Activated T-cell treated with anti-CD3 and anti-CD28 coated beads, Interleukin-2, amount 50 U/mL, for 4 hours (primary cell): Measurements from ENCODE around the gene HID1. TPM values are rescaled to one million over a fixed set of nuclear protein-coding genes. Genes with fewer than 3 reads are reported as not detected.

Source experiments
- ATAC-seq, 2 donors: fragments of 200-7000 bp; cut with Tn5 transposase; one replicate each; pipeline ENCODE4 v1.10.0; 2021
- DNase-seq: peaks from one replicate; pipeline ENCODE4 v3.0.0-alpha.2; 2020
- H3K27me3 Mint-ChIP-seq: one replicate; pipeline ENCODE4 v1.8.0; 2021; ENCODE audit warnings: low read depth, mixed read lengths
- H3K36me3 Mint-ChIP-seq: one replicate; pipeline ENCODE4 v1.8.0; 2022; ENCODE audit warnings: mixed read lengths; ENCODE audit not compliant: insufficient read depth
- H3K4me1 Mint-ChIP-seq: one replicate; pipeline ENCODE4 v1.8.0; 2021; ENCODE audit warnings: low read depth, mixed read lengths
- H3K4me3 Mint-ChIP-seq: one replicate; pipeline ENCODE4 v1.8.0; 2021; ENCODE audit warnings: mild to moderate bottlenecking, moderate library complexity, mixed read lengths
- H3K9me3 Mint-ChIP-seq: one replicate; pipeline ENCODE4 v1.8.0; 2021; ENCODE audit warnings: mixed read lengths
- total RNA-seq, 3 donors: library from RNA; stranded (reverse); gene quantifications; one replicate each; pipeline ENCODE4 v1.2.1, GENCODE V29; 2021

The HID1 gene
- total RNA-seq, 3 donors from 2014 or later, result 1.3 to 2.1 (median 2.0) TPM

DNA sequence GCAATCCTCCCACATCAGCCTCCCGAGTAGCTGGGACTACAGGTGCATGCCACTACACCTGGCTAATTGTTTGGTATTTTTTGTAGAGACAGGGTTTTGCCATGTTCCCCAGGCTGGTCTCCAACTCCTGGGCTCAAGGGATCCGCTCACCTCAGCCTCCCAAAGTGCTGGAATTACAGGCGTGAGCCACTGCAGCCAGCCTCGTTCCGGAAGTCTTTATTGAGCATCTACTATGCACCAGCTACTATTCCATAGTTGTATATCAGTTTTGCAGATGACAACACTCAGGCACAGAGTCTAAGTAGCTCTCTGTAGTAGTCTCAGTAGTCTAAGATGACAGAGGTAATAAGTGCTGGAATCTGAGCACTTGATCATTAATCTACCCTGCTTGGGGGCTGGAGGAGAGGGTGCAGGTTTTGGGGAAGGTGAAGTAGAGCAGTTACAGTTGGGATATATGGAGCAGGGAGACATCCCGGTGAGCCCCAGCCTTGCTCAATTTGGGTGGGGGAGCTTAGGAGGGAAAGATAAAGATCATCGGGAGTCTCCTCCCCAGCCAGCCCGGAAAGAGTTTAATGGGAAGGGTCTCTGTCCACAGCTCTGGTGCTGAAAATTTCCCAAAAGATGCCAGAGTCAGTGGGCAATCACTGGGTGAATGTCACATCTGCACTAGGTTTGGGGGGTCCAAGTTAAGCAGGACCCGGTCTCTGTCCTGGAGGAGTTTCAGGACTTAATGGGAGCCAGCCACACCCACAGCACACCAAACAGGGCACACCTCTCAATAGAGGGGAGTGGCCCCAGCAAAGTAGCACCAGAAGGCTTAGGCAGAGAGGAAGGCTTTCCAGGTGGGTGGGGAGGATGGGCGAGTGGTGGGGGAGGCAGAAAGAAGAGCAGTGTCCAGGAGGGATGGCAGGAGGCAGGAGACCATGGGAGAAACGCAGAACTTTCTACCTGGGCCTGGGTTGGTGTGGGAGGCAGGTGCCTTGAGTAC lies 35.2 kb downstream of the HID1 start:
- no peaks in the 10 kb centered on the region for H3K9me3 Mint-ChIP-seq
- no peak overlapping the region for H3K4me3 Mint-ChIP-seq
- no peak for DNase-seq
- no peaks in the 10 kb centered on the region for H3K36me3 Mint-ChIP-seq
- no peaks in the 10 kb centered on the region for H3K4me1 Mint-ChIP-seq
- no peak for ATAC-seq
- H3K27me3 Mint-ChIP-seq, result peaks cover 64% of the 10 kb centered on the region

GRCh38 chr17:74936470-74936799 lies 36.1 kb downstream of the HID1 start:
- H3K4me1 Mint-ChIP-seq, result no peaks in the 10 kb centered on the region
- peaks cover 64% of the 10 kb centered on the region for H3K27me3 Mint-ChIP-seq
- no peak overlapping the region for H3K4me3 Mint-ChIP-seq
- ATAC-seq, result no peak
- no peaks in the 10 kb centered on the region for H3K9me3 Mint-ChIP-seq
- DNase-seq, result no peak
- no peaks in the 10 kb centered on the region for H3K36me3 Mint-ChIP-seq

DNA sequence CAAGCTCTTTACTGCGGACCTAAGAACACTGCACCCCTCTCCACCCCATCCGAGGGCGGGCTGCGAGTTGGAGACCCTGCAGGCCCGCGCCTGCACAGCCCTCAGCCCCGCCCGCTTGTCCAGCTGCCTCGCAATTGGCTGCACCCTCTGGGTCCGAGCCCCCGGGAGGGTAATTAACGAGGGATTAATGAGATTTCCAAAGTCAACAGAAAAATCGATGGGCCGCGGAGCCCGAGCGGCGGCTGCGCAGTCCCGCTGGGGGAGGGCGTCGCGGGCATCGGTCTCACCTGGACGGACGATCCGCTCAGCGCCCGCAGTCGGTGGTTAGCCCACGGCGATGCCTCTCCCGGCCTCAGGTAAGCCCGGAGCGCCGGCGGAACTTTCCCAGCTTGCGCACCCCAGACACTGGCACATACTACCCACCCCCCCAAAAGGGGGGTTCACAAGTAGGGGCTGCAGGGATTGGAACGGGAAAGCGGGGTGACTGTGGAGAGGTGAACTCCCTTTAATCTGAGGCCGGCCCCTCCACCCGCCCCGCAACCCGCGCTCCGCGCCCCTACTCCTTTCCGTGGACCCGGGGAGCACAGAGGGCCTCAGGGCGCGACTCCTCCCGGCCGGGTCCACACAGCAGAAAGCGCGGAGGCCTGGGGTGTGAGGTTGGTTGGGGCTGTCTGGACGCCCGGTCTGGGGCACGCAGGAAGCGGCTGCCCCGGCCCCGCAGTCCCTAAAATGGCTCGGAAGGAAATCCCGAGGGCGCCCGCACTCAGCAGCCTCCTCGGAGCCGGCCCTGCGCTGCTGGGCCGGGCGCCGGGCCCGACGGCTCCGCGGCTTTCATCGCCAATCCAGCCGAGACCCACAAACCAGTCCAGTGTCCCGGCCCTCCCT lies 36.7 kb downstream of the HID1 start, which contains the start of gene OTOP3:
Gene OTOP3 (plus strand): TSS at position 314 of the 885 bp plus-strand sequence. CDS start 24 bp downstream, at position 338.
- peak; percentile 30 to 32 for ATAC-seq
- no peak for DNase-seq
- no peak within 1 kb of the TSS for H3K4me3 Mint-ChIP-seq
- H3K9me3 Mint-ChIP-seq, result no peaks in the 10 kb centered on the region
- no peaks in the 10 kb centered on the region for H3K4me1 Mint-ChIP-seq
- H3K36me3 Mint-ChIP-seq, result no peaks in the 10 kb centered on the region
- peaks cover 70% of the 10 kb centered on the region for H3K27me3 Mint-ChIP-seq

DNA sequence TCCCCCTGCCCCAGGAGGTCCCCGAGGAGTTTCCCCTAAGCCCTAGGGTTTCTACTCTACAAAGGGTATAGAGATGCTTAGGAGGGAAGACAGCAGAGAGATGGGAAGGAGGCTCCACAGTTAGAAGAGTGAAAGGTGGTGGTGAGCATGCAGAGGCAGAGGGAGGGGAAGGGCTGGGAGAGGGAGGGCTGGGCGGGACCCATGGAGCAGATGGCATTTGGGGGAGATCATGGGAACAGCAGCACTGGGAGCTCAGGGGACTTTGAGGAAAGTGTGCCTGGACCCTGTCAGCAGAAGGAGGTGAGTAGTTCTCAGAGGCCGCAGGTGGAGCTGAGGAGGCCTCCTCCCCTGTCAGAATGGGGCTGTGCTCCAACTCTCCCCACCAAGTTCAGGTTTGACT lies 37.5 kb downstream of the HID1 start:
- H3K4me1 Mint-ChIP-seq, result no peaks in the 10 kb centered on the region
- no peaks in the 10 kb centered on the region for H3K36me3 Mint-ChIP-seq
- peaks cover 74% of the 10 kb centered on the region for H3K27me3 Mint-ChIP-seq
- DNase-seq (no peak), ATAC-seq (no peak)
- no peak overlapping the region for H3K4me3 Mint-ChIP-seq
- H3K9me3 Mint-ChIP-seq, result no peaks in the 10 kb centered on the region

DNA sequence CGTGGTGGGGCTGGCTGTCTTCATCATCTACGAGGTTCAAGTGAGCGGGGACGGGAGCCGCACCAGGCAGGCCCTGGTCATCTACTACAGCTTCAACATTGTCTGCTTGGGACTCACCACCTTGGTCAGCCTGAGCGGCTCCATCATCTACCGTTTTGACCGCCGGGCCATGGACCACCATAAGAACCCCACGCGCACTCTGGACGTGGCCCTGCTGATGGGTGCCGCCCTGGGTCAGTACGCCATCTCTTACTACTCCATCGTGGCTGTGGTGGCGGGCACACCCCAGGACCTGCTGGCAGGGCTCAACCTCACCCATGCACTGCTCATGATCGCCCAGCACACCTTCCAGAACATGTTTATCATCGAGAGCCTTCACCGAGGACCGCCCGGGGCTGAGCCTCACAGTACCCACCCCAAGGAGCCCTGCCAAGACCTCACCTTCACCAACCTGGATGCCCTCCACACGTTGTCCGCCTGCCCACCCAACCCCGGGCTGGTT lies 42.0 kb downstream of the HID1 start:
- H3K4me1 Mint-ChIP-seq, result no peaks in the 10 kb centered on the region
- DNase-seq (no peak), ATAC-seq (no peak)
- no peaks in the 10 kb centered on the region for H3K9me3 Mint-ChIP-seq
- H3K36me3 Mint-ChIP-seq, result no peaks in the 10 kb centered on the region
- H3K27me3 Mint-ChIP-seq, result peaks cover 75% of the 10 kb centered on the region
- H3K4me3 Mint-ChIP-seq, result no peak overlapping the region

DNA sequence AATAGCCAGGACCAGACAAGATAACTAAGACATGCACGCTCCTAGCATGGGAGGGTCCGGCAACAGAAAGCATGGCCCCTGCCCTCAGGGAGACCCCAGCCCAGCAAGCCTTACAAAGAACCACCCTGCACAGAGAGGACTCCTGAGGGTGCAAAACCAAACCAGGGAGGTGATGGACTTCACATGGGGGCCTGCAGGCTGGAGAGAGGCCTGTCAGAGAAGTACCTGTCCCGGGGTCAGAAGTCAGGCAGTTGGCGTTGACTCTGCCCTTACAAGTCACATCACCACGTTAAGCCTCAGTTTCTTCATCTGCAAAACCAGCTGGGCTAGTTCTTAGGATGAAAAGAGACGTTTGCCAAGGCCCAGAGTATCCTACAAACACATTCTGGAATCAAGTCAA lies 43.8 kb downstream of the HID1 start:
- Mint-ChIP-seq H3K4me3 (no peak overlapping the region), H3K27me3 (peaks cover 76% of the 10 kb centered on the region), H3K36me3 (no peaks in the 10 kb centered on the region), H3K9me3 (no peaks in the 10 kb centered on the region), H3K4me1 (peaks cover 6% of the 10 kb centered on the region)
- ATAC-seq, result no peak
- no peak for DNase-seq

DNA sequence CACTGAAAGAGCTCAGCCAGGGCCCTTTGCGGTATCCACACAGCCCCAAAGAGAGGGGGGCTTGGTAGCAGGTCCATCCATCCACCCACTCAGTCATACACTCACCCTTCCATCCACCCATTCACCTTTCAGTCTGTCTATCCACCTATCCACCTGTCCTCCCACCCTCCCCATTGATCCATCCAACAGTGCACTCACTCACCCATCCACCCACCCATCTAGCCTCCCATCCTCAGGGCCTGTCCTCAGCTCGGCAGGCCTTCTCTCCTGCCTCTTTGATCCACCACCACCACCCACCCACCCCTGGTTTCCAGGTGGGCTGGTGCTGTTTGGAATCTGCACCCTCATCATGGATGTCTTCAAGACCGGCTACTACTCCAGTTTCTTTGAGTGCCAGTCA lies 47.3 kb downstream of the HID1 start:
- no peak for ATAC-seq
- no peaks in the 10 kb centered on the region for H3K9me3 Mint-ChIP-seq
- H3K4me3 Mint-ChIP-seq, result no peak overlapping the region
- no peak for DNase-seq
- no peaks in the 10 kb centered on the region for H3K36me3 Mint-ChIP-seq
- H3K4me1 Mint-ChIP-seq, result peaks cover 15% of the 10 kb centered on the region
- H3K27me3 Mint-ChIP-seq, result peaks cover 70% of the 10 kb centered on the region

- ATAC-seq (peak; percentile 16 to 46), DNase-seq (no peak)
- H3K9me3 Mint-ChIP-seq, result no peaks in the 10 kb centered on the region
- peak within 1 kb of the TSS; percentile 56 for H3K4me3 Mint-ChIP-seq
- peaks cover 15% of the 10 kb centered on the region for H3K4me1 Mint-ChIP-seq
- H3K36me3 Mint-ChIP-seq, result no peaks in the 10 kb centered on the region
- H3K27me3 Mint-ChIP-seq, result peaks cover 74% of the 10 kb centered on the region
Observed at GRCh38 chr17:74924250-74924948, 48.2 kb downstream of the HID1 start, which contains the start of gene OTOP2. TSS of gene OTOP2 (plus strand) at chr17:74924273. CDS start at chr17:74924633, 360 bp downstream.

- no peaks in the 10 kb centered on the region for H3K36me3 Mint-ChIP-seq
- ATAC-seq (peak; percentile 70 to 75), DNase-seq (peak; percentile 70)
- H3K4me1 Mint-ChIP-seq, result peaks cover 15% of the 10 kb centered on the region
- H3K27me3 Mint-ChIP-seq, result peaks cover 77% of the 10 kb centered on the region
- H3K4me3 Mint-ChIP-seq, result peak overlapping the region; percentile 56
- no peaks in the 10 kb centered on the region for H3K9me3 Mint-ChIP-seq
Observed at GRCh38 chr17:74923538-74924249, 48.9 kb downstream of the HID1 start.

DNA sequence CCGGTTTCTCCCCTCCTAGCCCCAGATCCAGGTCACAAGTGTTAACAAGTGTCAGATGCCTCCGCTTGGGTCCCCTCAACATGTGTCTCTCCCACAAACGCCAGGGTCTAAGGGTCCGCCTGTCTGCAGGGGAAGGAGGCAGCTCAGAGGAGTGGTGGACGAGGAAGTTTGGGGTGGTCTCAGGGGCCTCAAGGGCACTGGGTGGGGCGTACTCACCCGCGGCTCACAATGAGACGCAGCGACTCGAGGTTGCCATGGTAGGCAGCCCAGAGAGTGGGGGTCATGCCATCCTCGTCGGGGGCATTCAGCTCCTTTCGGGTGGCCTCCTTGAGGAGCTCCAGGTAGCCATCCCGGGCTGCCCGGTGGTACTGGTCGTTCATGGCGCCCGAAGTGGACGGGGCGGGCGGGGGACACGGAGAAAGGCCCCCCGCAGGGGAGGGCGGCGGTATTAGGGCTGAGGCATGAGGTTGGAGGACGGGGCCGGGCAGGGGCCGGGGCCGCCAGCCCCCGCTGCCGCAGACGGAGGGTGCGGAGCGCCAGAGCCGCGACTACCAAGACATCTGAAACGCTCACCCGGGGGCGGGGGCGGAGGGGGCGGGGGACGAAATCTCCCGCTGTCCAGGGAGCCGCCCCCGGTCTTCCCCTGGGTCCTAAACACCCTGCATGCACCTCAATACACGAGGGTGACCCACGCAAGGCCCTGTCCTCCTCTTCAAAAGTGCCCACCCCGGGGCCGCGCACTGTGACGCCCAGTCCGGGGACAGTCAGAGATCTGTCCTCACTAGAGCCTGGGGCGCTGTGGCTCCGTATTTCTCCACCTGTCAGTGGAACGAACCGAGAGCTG lies 49.6 kb downstream of the HID1 start, which contains the start of gene USH1G:
Gene USH1G (minus strand): TSS at position 562 of the 844 bp plus-strand sequence. CDS start 182 bp downstream, at position 380.
- H3K4me3 Mint-ChIP-seq, result peak within 1 kb of the TSS; percentile 56
- H3K9me3 Mint-ChIP-seq, result no peaks in the 10 kb centered on the region
- H3K27me3 Mint-ChIP-seq, result peaks cover 73% of the 10 kb centered on the region
- ATAC-seq, result peak; percentile 27 to 44
- peaks cover 15% of the 10 kb centered on the region for H3K4me1 Mint-ChIP-seq
- H3K36me3 Mint-ChIP-seq, result no peaks in the 10 kb centered on the region
- no peak for DNase-seq

GRCh38 chr17:74922172-74922571 lies 50.4 kb downstream of the HID1 start:
- peaks cover 71% of the 10 kb centered on the region for H3K27me3 Mint-ChIP-seq
- no peaks in the 10 kb centered on the region for H3K36me3 Mint-ChIP-seq
- ATAC-seq (no peak), DNase-seq (no peak)
- H3K9me3 Mint-ChIP-seq, result no peaks in the 10 kb centered on the region
- H3K4me1 Mint-ChIP-seq, result peaks cover 15% of the 10 kb centered on the region
- H3K4me3 Mint-ChIP-seq, result no peak overlapping the region

- Mint-ChIP-seq H3K4me3 (no peak overlapping the region), H3K36me3 (no peaks in the 10 kb centered on the region), H3K4me1 (peaks cover 15% of the 10 kb centered on the region), H3K27me3 (peaks cover 71% of the 10 kb centered on the region), H3K9me3 (no peaks in the 10 kb centered on the region)
- no peak for ATAC-seq
- DNase-seq, result no peak
Observed at GRCh38 chr17:74921769-74922168, 50.8 kb downstream of the HID1 start.
